CD4-positive, alpha-beta T cell treated with Interleukin-6 at 100 ng/mL for 8 hours (primary cell): Measurements from ENCODE around the gene ZNF609.
"Not testable (repeated sequence)": the region's sequence is repeated elsewhere in the genome, so short reads cannot be mapped to it uniquely, and the experiment has no call there.

Source experiments
- DNase-seq: peaks from one replicate; pipeline ENCODE4 v3.0.0-alpha.2; 2020; ENCODE audit warnings: mixed read lengths, low spot score

Gene ZNF609

DNA sequence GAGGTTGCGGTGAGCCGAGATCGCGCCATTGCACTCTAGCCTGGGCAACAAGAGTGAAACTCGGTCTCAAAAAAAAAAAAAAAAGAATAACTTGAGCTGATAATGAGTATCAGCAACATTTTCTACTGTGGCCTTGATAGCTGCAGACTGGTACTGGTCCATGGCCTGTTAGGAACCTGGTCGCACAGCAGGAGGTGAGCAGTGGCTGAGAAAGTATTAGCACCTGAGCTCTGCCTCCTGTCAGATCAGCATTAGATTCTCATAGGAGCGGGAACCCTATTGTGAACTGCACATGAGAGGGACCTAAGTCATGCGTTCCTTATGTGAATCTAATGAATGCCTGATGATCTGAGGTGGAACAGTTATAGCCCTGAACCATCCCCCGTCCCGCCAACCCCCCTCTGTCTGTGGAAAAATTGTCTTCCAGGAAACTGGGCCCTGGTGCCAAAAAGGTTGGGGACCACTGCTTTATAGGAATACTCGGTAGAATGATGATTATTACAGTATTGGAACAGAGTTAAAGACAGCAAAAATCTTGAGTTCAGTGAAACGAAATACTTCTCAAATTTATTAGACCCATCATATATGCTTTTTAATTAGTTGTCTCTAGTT, 126.0 kb downstream of the ZNF609 start:
- DNase-seq: no peak

DNA sequence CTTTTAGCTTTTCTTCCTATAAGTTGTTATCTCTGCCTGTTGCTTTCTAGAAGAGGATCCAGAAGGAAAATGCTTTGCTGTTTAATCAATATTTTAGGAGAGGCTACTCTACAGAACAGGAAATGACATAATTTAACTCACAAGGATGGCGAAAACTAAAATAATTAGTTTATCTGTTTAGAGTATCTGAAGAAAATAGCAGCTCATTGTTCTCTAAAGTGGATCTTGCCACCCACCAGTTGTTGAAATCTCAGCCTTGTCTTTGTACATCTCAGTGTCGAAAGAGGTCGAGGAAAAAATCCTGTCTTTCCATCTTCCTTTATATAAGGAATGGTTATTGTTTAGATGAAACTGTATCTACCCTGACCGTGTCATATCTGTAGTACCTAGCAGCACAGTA, 126.6 kb downstream of the ZNF609 start:
- no peak for DNase-seq

DNA sequence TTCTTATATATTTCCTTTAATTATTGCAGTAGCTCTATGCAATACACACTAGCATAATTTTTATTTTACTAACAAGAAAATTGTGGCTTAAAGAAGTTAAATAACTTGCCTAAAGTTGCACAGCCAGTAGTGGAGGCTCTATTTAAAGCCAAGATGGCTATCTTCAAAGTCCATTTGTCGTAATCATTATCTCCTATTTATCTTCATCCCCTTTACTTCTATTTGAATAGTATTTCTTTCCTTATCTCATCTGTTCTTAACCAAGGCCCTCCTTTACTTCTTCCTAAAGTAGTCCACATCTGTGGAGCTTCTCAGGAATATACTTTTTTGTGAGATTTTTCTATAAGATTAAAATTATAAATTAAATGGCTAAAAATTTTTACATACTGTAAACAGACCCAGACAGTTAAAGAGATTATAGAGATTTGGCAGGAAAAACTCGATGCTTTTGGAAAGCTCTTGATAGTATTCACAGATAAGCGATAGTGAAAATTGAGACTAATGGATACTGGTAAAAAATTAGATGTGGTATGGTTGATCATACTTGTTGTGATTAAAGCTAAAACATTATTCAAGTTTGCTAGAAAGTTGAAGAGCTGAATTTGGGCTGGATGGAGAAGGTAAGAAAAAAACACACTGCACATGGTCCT, 129.2 kb downstream of the ZNF609 start:
- DNase-seq: no peak

GRCh38 chr15:64592845-64593244, 132.5 kb downstream of the ZNF609 start:
- not testable (repeated sequence) for DNase-seq

- peak; percentile 55 for DNase-seq
Observed at GRCh38 chr15:64596701-64597476, 136.5 kb downstream of the ZNF609 start.

DNA sequence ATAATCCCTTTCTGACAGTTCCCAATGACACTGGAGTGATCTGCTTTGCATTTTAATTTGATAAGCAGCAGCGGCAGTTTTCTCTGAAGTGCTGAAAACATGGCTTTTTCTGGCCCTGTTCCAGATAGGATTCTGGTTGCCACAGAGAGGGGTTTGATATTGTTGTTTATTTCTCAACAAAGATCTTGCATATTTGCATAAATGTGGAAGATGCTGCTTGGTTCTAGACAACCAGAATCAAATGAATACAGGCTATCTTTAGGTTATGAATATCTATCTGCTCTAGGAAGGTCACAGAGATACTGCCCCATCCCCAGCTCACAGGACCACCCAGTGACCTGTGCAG, 137.1 kb downstream of the ZNF609 start:
- no peak for DNase-seq

DNA sequence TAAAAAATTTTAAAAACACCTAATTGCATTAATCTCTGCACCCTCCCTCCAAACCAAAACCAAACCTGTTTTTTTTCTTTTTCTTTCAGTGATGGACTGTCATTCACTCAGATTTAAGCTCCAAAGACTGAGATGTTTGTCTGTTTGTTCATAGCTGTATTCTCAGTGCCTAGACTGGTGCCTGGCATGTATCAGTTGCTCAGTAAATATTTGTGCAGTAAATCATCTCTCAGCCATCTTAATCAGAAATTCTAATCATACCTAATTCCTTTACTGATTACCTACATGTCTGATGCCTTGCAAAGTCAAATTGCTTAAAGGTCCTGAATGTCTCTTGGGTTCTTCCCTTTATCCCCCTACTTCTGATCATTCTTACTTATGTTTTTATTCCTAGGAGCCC, 138.8 kb downstream of the ZNF609 start:
- DNase-seq: no peak

DNA sequence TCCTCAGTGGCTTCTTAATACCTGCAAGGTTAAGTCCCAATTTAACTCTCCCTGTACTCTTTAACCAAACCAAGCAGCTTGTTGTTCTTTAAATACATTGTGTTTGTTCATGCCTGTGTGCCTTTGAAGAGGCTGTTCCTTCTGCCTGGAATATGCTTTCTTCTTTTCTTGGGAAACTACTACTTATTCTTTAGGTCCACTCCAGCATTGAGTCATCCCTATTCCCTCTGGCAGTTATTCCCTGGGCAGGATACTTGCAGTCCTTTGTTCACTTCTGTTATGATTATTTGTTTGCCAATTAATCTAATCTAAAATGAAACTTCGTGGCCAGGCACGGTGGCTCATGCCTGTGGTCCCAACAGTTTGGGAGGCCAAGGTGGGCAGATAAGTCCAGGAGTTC, 139.3 kb downstream of the ZNF609 start:
- no peak for DNase-seq

GRCh38 chr15:64600794-64601193, 140.4 kb downstream of the ZNF609 start:
- DNase-seq: no peak

GRCh38 chr15:64604319-64604718, 143.9 kb downstream of the ZNF609 start:
- no peak for DNase-seq

GRCh38 chr15:64607416-64607815, 147.0 kb downstream of the ZNF609 start:
- not testable (repeated sequence) for DNase-seq

- DNase-seq: no peak
Observed at GRCh38 chr15:64610257-64610919, 150.0 kb downstream of the ZNF609 start.

DNA sequence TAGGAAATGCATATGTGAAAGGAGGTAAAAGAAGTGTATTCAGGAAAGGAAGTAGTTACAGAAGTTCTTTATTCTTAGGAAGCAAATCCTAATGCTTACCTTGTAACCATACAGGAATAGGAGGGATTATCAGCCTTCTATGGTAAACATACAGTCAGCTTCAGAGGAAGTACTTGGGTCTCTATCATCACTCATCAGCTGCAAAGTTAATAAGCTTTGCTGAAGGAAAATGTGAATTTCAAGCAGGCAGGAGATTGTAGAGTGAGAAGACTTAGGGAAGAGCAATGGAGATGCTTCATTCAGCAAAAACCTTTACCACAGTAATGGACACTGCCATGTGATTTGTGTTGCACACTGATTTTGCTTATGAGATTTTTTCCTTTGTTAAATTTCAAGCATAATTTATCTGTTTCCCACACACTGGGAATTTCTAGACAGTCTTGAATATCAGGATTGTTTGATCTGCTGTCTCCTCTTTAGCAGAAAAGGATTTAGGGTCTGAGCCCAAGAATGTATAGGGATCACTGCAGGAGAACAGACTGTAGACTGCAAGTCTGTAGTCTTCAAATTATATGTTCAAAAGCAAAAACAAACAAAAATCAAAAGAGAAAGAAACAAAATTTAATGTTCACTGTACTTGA, 150.8 kb downstream of the ZNF609 start:
- no peak for DNase-seq

- no peak for DNase-seq
Observed at GRCh38 chr15:64614519-64614918, 154.1 kb downstream of the ZNF609 start.

- no peak for DNase-seq
Observed at GRCh38 chr15:64617727-64618126, 157.3 kb downstream of the ZNF609 start.

DNA sequence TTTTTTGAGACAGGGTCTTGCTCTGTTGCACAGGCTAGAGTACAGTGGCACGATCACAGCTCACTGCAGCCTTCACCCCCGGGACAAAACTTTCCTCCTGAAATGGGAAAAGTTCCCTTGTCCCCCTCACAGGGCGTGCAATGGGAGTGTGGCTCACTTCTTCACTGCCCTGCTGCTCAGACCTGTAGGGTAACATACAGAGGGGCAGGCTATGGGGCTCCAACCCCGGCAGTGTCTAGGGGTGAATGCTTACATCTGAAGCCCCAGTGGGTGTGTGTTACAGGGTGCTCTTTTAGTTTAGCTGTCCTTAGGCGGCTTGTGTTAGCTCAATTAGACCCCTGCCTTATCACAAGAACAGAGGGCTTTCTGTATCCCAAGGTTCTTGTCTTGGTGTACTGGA, 157.8 kb downstream of the ZNF609 start:
- DNase-seq: no peak

DNA sequence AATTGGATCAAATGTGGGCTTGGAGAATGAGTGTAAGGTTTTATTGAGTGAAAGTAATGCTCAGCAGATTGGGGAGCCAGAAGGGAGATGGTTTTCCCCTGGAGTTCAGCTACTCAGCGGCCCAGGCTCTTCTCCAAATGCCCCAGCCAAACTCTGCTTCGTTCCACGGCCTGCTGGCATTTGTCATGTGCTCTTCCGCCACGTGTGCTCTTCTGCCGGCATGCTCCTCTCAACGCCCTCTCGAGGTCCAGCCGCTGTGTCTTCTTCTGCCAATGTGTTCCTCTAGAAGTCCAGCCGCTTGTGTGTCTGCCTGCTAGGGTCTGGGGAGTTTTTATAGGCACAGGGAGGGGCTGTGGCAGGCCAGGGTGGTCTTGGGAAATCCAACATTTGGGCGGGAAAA, 158.2 kb downstream of the ZNF609 start:
- DNase-seq: no peak

DNA sequence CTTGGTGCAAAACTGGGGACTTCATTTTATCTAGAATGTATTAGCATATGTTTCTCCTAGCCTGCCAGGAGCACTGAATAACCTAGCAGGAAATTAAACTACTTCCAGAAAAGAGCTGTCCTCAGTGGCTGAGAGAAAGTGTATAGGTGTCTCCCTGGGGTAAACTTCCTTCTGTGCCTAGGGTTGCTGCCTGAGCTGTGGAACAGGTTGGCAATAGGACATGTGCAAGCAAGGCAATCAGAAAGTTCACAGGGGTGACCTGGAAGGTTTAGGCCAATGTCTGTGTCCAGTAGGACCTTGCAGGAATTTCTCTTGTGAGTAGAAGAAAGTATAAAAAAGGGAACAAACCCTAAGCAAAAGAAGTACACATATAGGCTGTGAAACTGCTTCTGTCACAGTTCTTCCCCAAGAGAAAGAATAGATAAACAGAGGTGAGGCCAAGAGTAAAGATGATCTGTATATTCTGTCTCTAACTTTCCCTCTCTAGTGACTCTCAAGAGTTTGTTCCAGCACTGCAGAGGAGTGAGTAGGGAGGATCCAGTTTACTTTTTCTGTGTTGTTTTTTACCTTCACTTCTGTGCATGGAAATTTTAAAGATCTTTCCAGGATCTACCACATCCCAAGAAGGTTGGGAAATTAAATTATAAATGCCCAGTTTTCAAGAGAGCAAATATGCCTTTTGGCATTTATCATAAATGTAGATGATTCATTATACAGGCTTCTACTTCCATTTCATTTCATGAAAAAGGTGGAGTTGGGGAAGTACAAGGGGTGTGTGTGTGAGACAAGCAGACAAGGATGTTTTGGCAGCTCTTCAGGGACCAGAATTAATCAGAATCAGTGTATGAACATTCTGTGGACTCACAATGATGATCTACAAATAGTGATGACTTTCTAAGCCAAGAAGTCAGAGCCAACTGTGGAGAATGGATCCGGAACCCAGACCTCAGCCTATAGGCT, 159.8 kb downstream of the ZNF609 start:
- DNase-seq: no peak

GRCh38 chr15:64621056-64621455, 160.7 kb downstream of the ZNF609 start:
- DNase-seq: no peak

GRCh38 chr15:64622410-64623260, 162.3 kb downstream of the ZNF609 start:
- peak; percentile 52 for DNase-seq
